Progenitor cell of endocrine pancreas (in vitro differentiated cells): ENCODE data around the gene PIF1. TPM values are rescaled to one million over a fixed set of nuclear protein-coding genes. Genes with fewer than 3 reads are reported as not detected.

ENCODE experiments used
- DNase-seq: peaks from one replicate; pipeline ENCODE4 v3.0.0; 2021; ENCODE audit warnings: low spot score; ENCODE audit not compliant: unreplicated experiment
- H3K27ac Mint-ChIP-seq: 2 replicates; pipeline ENCODE4 v1.8.0; 2021; ENCODE audit warnings: mild to moderate bottlenecking, moderate library complexity, mixed read lengths
- H3K27me3 Mint-ChIP-seq: 2 replicates; pipeline ENCODE4 v1.8.0; 2021; ENCODE audit warnings: mixed read lengths
- H3K36me3 Mint-ChIP-seq: 2 replicates; pipeline ENCODE4 v1.8.0; 2022; ENCODE audit warnings: mixed read lengths; ENCODE audit not compliant: insufficient read depth
- H3K4me1 Mint-ChIP-seq: 2 replicates; pipeline ENCODE4 v1.8.0; 2021; ENCODE audit warnings: low read depth, mixed read lengths
- H3K4me3 Mint-ChIP-seq: 2 replicates; pipeline ENCODE4 v1.8.0; 2021; ENCODE audit warnings: low read depth, mild to moderate bottlenecking, moderate library complexity, mixed read lengths
- H3K9me3 Mint-ChIP-seq: 2 replicates; pipeline ENCODE4 v1.8.0; 2021; ENCODE audit warnings: low read depth, mixed read lengths
- CTCF ChIP-seq: fragments of 200-600 bp; sonication (generic); IDR thresholded peaks from one replicate; pipeline ENCODE4 v1.5.0; 2021; ENCODE audit warnings: antibody characterized with exemption, mild to moderate bottlenecking; ENCODE audit not compliant: unreplicated experiment
- long read RNA-seq: library from polyadenylated mRNA; unstranded; transcript quantifications from one replicate; pipeline ENCODE4 v2.0.0, GENCODE V29; 2020
- total RNA-seq: library from RNA; stranded (reverse); gene quantifications from 2 replicates; pipeline ENCODE4 v1.2.1, GENCODE V29; 2021

PIF1 gene
- 18.9 and 19.6 TPM in 2 replicates for total RNA-seq
- long read RNA-seq, partial matches to known transcripts: 0 of 3 reads
- long read RNA-seq, other reads (novel, unspliced or antisense): 3 of 3 reads

GRCh38 chr15:64825431-64826294, at the start of gene PIF1:
Gene PIF1, minus strand, starts transcription at chr15:64825647. Its CDS starts 1,312 bp downstream, at chr15:64824335.
- TF ChIP-seq CTCF: no peak
- Mint-ChIP-seq H3K9me3 (no peaks in the 10 kb centered on the region), H3K36me3 (peaks cover 4% of the 10 kb centered on the region), H3K27ac (peak within 1 kb of the TSS; percentile 93), H3K4me1 (peaks cover 8% of the 10 kb centered on the region), H3K27me3 (peaks cover 25% of the 10 kb centered on the region), H3K4me3 (peak within 1 kb of the TSS; percentile 80)
- DNase-seq: peak; percentile 73

GRCh38 chr15:64870353-64870752, 44.9 kb upstream of the PIF1 start:
- no peak for DNase-seq
- peaks cover 10% of the 10 kb centered on the region for H3K4me1 Mint-ChIP-seq
- no peak for TF ChIP-seq CTCF
- no peaks in the 10 kb centered on the region for H3K9me3 Mint-ChIP-seq
- no peaks in the 10 kb centered on the region for H3K36me3 Mint-ChIP-seq
- no peaks in the 10 kb centered on the region for H3K27me3 Mint-ChIP-seq
- H3K27ac Mint-ChIP-seq: no peak overlapping the region
- H3K4me3 Mint-ChIP-seq: no peak overlapping the region

- Mint-ChIP-seq H3K4me3 (no peak overlapping the region), H3K4me1 (peaks cover 3% of the 10 kb centered on the region), H3K27me3 (no peaks in the 10 kb centered on the region), H3K36me3 (no peaks in the 10 kb centered on the region), H3K27ac (no peak overlapping the region), H3K9me3 (no peaks in the 10 kb centered on the region)
- no peak for DNase-seq
- no peak for TF ChIP-seq CTCF
Measured at GRCh38 chr15:64869501-64869900, 44.1 kb upstream of the PIF1 start.

- H3K27ac Mint-ChIP-seq: no peak overlapping the region
- H3K4me1 Mint-ChIP-seq: no peaks in the 10 kb centered on the region
- no peak for TF ChIP-seq CTCF
- H3K36me3 Mint-ChIP-seq: no peaks in the 10 kb centered on the region
- H3K27me3 Mint-ChIP-seq: no peaks in the 10 kb centered on the region
- no peak for DNase-seq
- no peaks in the 10 kb centered on the region for H3K9me3 Mint-ChIP-seq
- H3K4me3 Mint-ChIP-seq: no peak overlapping the region
Measured at GRCh38 chr15:64865998-64866520, 40.6 kb upstream of the PIF1 start.

GRCh38 chr15:64865126-64865997, 39.9 kb upstream of the PIF1 start:
- H3K27ac Mint-ChIP-seq: no peak overlapping the region
- H3K27me3 Mint-ChIP-seq: no peaks in the 10 kb centered on the region
- H3K4me3 Mint-ChIP-seq: no peak overlapping the region
- no peaks in the 10 kb centered on the region for H3K4me1 Mint-ChIP-seq
- TF ChIP-seq CTCF: no peak
- H3K36me3 Mint-ChIP-seq: no peaks in the 10 kb centered on the region
- H3K9me3 Mint-ChIP-seq: no peaks in the 10 kb centered on the region
- DNase-seq: no peak
